Measurements from ENCODE around the gene CAND2. TPM values are rescaled to one million over a fixed set of nuclear protein-coding genes. Genes with fewer than 3 reads are reported as not detected.

CAND2 gene
- total RNA-seq, 1 experiment from 2014 or later = not detected

DNA sequence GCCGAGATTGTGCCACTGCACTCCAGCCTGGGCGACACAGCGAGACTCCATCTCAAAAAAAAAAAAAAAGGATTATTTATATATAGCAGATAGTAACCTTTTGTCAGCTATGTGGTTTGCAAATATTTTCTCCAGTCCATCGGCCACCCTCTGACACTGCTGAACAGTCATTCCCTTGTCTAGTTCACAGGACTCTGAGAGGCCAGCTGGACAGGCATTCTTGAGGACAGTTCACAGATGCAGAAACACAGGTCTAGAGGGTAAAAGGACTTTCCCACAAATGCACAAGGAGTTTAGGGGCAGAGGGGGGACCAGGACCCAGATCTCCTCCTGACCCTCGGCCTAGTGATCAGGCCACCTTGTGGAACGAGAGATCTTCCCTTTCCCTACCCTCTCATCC lies 29.9 kb upstream of the CAND2 start:
- H3K4me3 Mint-ChIP-seq (ENCODE audit: low read depth, unreplicated experiment) = no peak overlapping the region
- BruUV-seq (replicated peaks) = no TSS peak

DNA sequence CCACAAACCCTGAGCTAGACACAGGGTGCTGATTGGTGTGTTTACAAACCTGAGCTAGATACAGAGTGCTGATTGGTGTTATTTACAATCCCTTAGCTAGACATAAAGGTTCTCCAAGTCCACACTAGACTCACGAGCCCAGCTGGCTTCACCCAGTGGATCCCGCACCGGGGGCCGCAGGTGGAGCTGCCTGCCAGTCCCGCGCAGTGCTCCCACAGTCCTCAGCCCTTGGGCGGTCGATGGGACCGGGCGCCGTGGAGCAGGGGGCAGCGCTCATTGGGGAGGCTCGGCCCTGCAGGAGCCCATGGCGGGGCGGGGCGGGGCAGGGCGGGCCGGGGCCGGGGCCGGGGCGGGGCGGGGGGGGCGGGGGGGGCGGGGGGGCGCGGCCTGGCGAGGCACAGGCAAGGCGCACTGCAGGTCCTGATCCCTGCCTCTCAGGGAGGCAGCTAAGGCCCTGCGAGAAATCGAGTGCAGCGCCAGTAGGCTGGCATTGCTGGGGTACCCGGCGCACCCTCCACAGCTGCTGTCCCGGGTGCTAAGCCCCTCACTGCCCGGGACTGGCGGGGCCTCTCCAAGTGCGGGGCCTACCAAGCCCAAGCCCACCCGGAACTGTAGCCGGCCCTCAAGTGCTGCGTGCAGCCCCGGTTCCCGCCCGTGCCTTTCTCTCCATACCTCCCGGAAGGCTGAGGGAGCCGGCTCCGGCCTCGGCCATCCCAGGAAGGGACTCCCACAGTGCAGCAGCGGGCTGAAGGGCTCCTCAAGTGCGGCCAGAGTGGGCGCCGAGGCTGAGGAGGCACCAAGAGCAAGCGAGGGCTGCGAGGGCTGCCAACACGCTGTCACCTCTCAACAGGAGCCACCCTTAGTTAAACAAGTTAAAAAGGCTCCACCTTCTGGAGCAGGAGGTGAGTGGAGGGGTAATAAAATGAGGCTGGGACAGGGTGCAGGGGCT lies 27.6 kb upstream of the CAND2 start:
- H3K36me3 Mint-ChIP-seq (ENCODE audit: insufficient read depth, unreplicated experiment) = no peaks in the 10 kb centered on the region
- peaks cover 42% of the 10 kb centered on the region for H3K27me3 Mint-ChIP-seq (ENCODE audit: unreplicated experiment)
- H3K9me3 Mint-ChIP-seq (ENCODE audit: low read depth, unreplicated experiment) = no peaks in the 10 kb centered on the region
- no peak for DNase-seq
- BruUV-seq (replicated peaks) = no TSS peak
- intact Hi-C loops (cut with micrococcal nuclease; ENCODE audit: unreplicated experiment) = no loop called here
- CTCF ChIA-PET = no interaction called here
- TF ChIP-seq, protein P1, sequence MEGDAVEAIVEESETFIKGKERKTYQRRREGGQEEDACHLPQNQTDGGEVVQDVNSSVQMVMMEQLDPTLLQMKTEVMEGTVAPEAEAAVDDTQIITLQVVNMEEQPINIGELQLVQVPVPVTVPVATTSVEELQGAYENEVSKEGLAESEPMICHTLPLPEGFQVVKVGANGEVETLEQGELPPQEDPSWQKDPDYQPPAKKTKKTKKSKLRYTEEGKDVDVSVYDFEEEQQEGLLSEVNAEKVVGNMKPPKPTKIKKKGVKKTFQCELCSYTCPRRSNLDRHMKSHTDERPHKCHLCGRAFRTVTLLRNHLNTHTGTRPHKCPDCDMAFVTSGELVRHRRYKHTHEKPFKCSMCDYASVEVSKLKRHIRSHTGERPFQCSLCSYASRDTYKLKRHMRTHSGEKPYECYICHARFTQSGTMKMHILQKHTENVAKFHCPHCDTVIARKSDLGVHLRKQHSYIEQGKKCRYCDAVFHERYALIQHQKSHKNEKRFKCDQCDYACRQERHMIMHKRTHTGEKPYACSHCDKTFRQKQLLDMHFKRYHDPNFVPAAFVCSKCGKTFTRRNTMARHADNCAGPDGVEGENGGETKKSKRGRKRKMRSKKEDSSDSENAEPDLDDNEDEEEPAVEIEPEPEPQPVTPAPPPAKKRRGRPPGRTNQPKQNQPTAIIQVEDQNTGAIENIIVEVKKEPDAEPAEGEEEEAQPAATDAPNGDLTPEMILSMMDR (IDR thresholded peaks at IDR 0.05; ENCODE audit: unreplicated experiment) = no peak
- no peak overlapping the region for H3K4me3 Mint-ChIP-seq (ENCODE audit: low read depth, unreplicated experiment)
- no peaks in the 10 kb centered on the region for H3K4me1 Mint-ChIP-seq (ENCODE audit: low read depth, unreplicated experiment)
- H3K27ac Mint-ChIP-seq (ENCODE audit: unreplicated experiment) = no peak overlapping the region

More for the DNA sequence above, 29.9 kb upstream of the CAND2 start:
- no peak overlapping the region for H3K27ac Mint-ChIP-seq (ENCODE audit: unreplicated experiment)
- no peaks in the 10 kb centered on the region for H3K36me3 Mint-ChIP-seq (ENCODE audit: insufficient read depth, unreplicated experiment)
- intact Hi-C loops (cut with micrococcal nuclease; ENCODE audit: unreplicated experiment) = no loop called here
- H3K4me1 Mint-ChIP-seq (ENCODE audit: low read depth, unreplicated experiment) = peaks cover 7% of the 10 kb centered on the region
- CTCF ChIA-PET = interaction anchor here (0.6 kb wide), 1 partner anchor 822 kb away, joined by 3 read pairs; no protein-coding TSS in a partner anchor
- TF ChIP-seq, protein P1 (IDR thresholded peaks at IDR 0.05; ENCODE audit: unreplicated experiment) = no peak
- H3K9me3 Mint-ChIP-seq (ENCODE audit: low read depth, unreplicated experiment) = no peaks in the 10 kb centered on the region
- no peak for DNase-seq
- H3K27me3 Mint-ChIP-seq (ENCODE audit: unreplicated experiment) = peaks cover 19% of the 10 kb centered on the region

DNA sequence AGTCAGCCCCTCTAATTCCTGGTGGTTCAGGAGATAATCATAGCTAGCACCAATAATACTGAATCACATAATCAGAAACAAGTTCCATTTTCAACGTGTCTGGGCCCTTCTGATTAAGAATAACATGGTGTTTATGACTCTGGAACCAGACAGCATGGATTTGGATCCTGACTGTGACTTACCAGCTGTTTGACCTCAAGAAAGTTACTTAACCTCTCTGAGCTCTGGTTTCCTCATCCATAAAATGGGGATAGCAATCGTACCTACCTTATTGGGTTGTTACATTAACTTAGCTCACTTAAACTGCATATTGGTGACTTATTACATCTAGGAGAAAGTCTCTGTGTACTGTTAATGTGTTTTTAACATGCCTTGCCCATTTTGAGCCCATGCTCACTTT lies 26.7 kb upstream of the CAND2 start:
- Mint-ChIP-seq H3K4me1 (ENCODE audit: low read depth, unreplicated experiment) (no peaks in the 10 kb centered on the region), H3K9me3 (ENCODE audit: low read depth, unreplicated experiment) (no peaks in the 10 kb centered on the region), H3K36me3 (ENCODE audit: insufficient read depth, unreplicated experiment) (no peaks in the 10 kb centered on the region), H3K27me3 (ENCODE audit: unreplicated experiment) (peaks cover 52% of the 10 kb centered on the region), H3K27ac (ENCODE audit: unreplicated experiment) (no peak overlapping the region), H3K4me3 (ENCODE audit: low read depth, unreplicated experiment) (no peak overlapping the region)
- no peak for DNase-seq
- CTCF ChIA-PET = no interaction called here
- intact Hi-C loops (cut with micrococcal nuclease; ENCODE audit: unreplicated experiment) = no loop called here
- TF ChIP-seq, protein P1 (IDR thresholded peaks at IDR 0.05; ENCODE audit: unreplicated experiment) = no peak
- BruUV-seq (replicated peaks) = no TSS peak

DNA sequence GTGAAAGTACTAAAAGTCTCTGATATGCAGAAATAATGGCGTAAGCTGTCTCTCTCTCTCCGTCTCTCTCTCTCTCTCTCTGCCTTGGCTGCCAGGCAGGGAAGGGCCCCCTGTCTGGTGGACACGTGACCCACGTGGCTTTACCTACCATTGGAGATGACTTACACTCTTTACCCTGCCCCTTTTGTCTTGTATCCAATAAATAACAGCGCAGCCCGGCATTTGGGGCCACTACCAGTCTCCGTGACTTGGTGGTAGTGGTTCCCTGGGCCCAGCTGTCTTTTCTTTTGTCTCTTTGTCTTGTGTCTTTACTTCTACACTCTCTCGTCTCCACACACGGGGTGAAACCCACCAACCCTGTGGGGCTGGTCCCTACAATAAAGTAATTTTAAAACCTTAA lies 25.2 kb upstream of the CAND2 start:
- no peak overlapping the region for H3K27ac Mint-ChIP-seq (ENCODE audit: unreplicated experiment)
- intact Hi-C loops (cut with micrococcal nuclease; ENCODE audit: unreplicated experiment) = no loop called here
- H3K27me3 Mint-ChIP-seq (ENCODE audit: unreplicated experiment) = peaks cover 66% of the 10 kb centered on the region
- no peak overlapping the region for H3K4me3 Mint-ChIP-seq (ENCODE audit: low read depth, unreplicated experiment)
- DNase-seq = no peak
- TF ChIP-seq, protein P1 (IDR thresholded peaks at IDR 0.05; ENCODE audit: unreplicated experiment) = no peak
- H3K4me1 Mint-ChIP-seq (ENCODE audit: low read depth, unreplicated experiment) = no peaks in the 10 kb centered on the region
- BruUV-seq (replicated peaks) = no TSS peak
- no peaks in the 10 kb centered on the region for H3K36me3 Mint-ChIP-seq (ENCODE audit: insufficient read depth, unreplicated experiment)
- CTCF ChIA-PET = no interaction called here
- H3K9me3 Mint-ChIP-seq (ENCODE audit: low read depth, unreplicated experiment) = no peaks in the 10 kb centered on the region
